ENCODE data around the gene UGT1A9.

DNA sequence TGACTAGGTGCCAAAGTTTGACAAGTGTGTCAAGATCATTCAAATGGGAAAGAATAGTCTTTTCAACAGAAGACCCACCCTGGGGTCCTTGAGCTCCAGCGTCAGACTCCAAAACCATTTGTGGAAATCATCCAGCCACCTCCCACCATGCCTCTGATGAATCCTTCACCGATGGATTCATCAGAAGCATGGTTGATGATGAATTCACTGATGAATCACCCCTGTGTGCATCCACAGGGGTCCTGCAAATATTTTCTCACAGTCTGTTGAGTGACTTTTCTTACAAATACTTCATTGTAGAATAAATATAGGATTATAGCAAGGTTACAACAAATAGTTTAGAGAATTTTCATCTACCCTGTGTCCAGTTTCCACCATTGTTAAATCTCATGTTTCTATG, 4.3 kb downstream of the UGT1A9 start:
- TF ChIP-seq, protein P1, sequence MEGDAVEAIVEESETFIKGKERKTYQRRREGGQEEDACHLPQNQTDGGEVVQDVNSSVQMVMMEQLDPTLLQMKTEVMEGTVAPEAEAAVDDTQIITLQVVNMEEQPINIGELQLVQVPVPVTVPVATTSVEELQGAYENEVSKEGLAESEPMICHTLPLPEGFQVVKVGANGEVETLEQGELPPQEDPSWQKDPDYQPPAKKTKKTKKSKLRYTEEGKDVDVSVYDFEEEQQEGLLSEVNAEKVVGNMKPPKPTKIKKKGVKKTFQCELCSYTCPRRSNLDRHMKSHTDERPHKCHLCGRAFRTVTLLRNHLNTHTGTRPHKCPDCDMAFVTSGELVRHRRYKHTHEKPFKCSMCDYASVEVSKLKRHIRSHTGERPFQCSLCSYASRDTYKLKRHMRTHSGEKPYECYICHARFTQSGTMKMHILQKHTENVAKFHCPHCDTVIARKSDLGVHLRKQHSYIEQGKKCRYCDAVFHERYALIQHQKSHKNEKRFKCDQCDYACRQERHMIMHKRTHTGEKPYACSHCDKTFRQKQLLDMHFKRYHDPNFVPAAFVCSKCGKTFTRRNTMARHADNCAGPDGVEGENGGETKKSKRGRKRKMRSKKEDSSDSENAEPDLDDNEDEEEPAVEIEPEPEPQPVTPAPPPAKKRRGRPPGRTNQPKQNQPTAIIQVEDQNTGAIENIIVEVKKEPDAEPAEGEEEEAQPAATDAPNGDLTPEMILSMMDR (optimal IDR thresholded peaks at IDR 0.05 in 1 of 3, IDR thresholded peaks at IDR 0.05 in 1 of 3, conservative IDR thresholded peaks at IDR 0.05 in 1 of 3; ENCODE audit: extremely low read depth in 1 of 3, insufficient read depth in 2 of 3, low read length in 3 of 3), result no peak
- TF ChIP-seq EZH2 (IDR thresholded peaks at IDR 0.05; ENCODE audit: low read length), result no peak

Data from keratinocyte (primary cell).